NT2/D1 (cell line): ENCODE measurements around the gene SERPINA1.

Experiments used
- SUZ12 ChIP-seq: IDR thresholded peaks from 2 replicates; pipeline ENCODE4 v1.6.1; 2011; ENCODE audit not compliant: insufficient read length, insufficient read depth; ENCODE audit errors: extremely low read depth
- YY1 ChIP-seq: IDR thresholded peaks from 2 replicates; pipeline ENCODE4 v1.6.1; 2011; ENCODE audit not compliant: insufficient read length, insufficient read depth
- ZNF274 ChIP-seq: IDR thresholded peaks from 2 replicates; pipeline ENCODE4 v1.6.1; 2011; ENCODE audit warnings: mild to moderate bottlenecking, low read depth, low read length

- TF ChIP-seq SUZ12, result no peak
- TF ChIP-seq YY1, result no peak
- TF ChIP-seq ZNF274, result no peak
Observed at GRCh38 chr14:94332063-94332583, 56.3 kb downstream of the SERPINA1 start.
